ENCODE data around the gene TNNT2.
A peak's percentile ranks its signal among the peaks of the same experiment; 100 is the strongest.

The TNNT2 gene

GRCh38 chr1:201320168-201320788 is 57.2 kb downstream of the TNNT2 start:
- ChIA-PET POLR2A (ENCODE audit: low non-redundant PET) (interaction anchor here (0.5 kb wide), 1 partner anchor 14 kb away, joined by 5 read pairs; no protein-coding TSS in a partner anchor), CTCF (interaction anchor here (0.6 to 1.4 kb wide), 4 partner anchors 12 to 69 kb away, joined by 3 to 5 read pairs (median 3); no protein-coding TSS in a partner anchor)
- H3K27ac ChIP-seq = peak overlapping the region; percentile 90
- TF ChIP-seq CTCF (conservative IDR thresholded peaks at IDR 0.05; ENCODE audit: low read depth) = no peak
- no peak for DNase-seq (ENCODE audit: low spot score)

GRCh38 chr1:201319631-201320030 is 57.8 kb downstream of the TNNT2 start:
- ChIA-PET CTCF (interaction anchor here (0.6 to 1.4 kb wide), 5 partner anchors 11 to 302 kb away, joined by 3 to 5 read pairs (median 3); no protein-coding TSS in a partner anchor), POLR2A (ENCODE audit: low non-redundant PET) (interaction anchor here (0.5 to 0.6 kb wide), 2 partner anchors 13 to 24 kb away, joined by 3 to 5 read pairs; no protein-coding TSS in a partner anchor)
- DNase-seq (ENCODE audit: low spot score) = no peak
- H3K27ac ChIP-seq = peak overlapping the region; percentile 90
- no peak for TF ChIP-seq CTCF (conservative IDR thresholded peaks at IDR 0.05; ENCODE audit: low read depth)

GRCh38 chr1:201318504-201319340 is 58.8 kb downstream of the TNNT2 start:
- no peak for TF ChIP-seq CTCF (conservative IDR thresholded peaks at IDR 0.05; ENCODE audit: low read depth)
- peak; percentile 63 for DNase-seq (ENCODE audit: low spot score)
- ChIA-PET CTCF (interaction anchor here (0.6 to 1.4 kb wide), 7 partner anchors 10 to 301 kb away, joined by 3 to 4 read pairs (median 3); no protein-coding TSS in a partner anchor), POLR2A (ENCODE audit: low non-redundant PET) (interaction anchor here (0.6 kb wide), 1 partner anchor 23 kb away, joined by 3 read pairs; no protein-coding TSS in a partner anchor)
- H3K27ac ChIP-seq = peak overlapping the region; percentile 90

- ChIA-PET CTCF (interaction anchor here (0.7 to 1.2 kb wide), 4 partner anchors 28 to 794 kb away, joined by 3 to 5 read pairs (median 4); no protein-coding TSS in a partner anchor), POLR2A (ENCODE audit: low non-redundant PET) (no interaction called here)
- peak overlapping the region; percentile 90 for H3K27ac ChIP-seq
- no peak for TF ChIP-seq CTCF (conservative IDR thresholded peaks at IDR 0.05; ENCODE audit: low read depth)
- DNase-seq (ENCODE audit: low spot score) = no peak
Measured at GRCh38 chr1:201317551-201317950, 59.9 kb downstream of the TNNT2 start.

- no peak for TF ChIP-seq CTCF (conservative IDR thresholded peaks at IDR 0.05; ENCODE audit: low read depth)
- ChIA-PET POLR2A (ENCODE audit: low non-redundant PET) (no interaction called here), CTCF (interaction anchor here (1.0 to 2.1 kb wide), 4 partner anchors 33 to 62 kb away, joined by 3 to 10 read pairs (median 4); no protein-coding TSS in a partner anchor)
- DNase-seq (ENCODE audit: low spot score) = no peak
- peak overlapping the region; percentile 90 for H3K27ac ChIP-seq
Measured at GRCh38 chr1:201316556-201316955, 60.9 kb downstream of the TNNT2 start.

GRCh38 chr1:201313086-201313485 is 64.4 kb downstream of the TNNT2 start:
- TF ChIP-seq CTCF (conservative IDR thresholded peaks at IDR 0.05; ENCODE audit: low read depth) = no peak
- POLR2A ChIA-PET (ENCODE audit: low non-redundant PET) = no interaction called here
- no peak for DNase-seq (ENCODE audit: low spot score)
- CTCF ChIA-PET = interaction anchor here (0.5 to 6.5 kb wide), 4 partner anchors 24 to 955 kb away, joined by 3 to 46 read pairs (median 4); no protein-coding TSS in a partner anchor
- H3K27ac ChIP-seq = peak overlapping the region; percentile 100

Data from RWPE1 (cell line).